Limb (tissue), 2 donors: Measurements from ENCODE around the gene L3MBTL3.
A peak's percentile ranks its signal among the peaks of the same experiment; 100 is the strongest.

Experiments
- DNase-seq, 2 donors: peaks; one replicate each; pipeline ENCODE4 v3.0.0-alpha.2; 2016; ENCODE audit errors: extremely low spot score in 2 of 2

L3MBTL3 gene

DNA sequence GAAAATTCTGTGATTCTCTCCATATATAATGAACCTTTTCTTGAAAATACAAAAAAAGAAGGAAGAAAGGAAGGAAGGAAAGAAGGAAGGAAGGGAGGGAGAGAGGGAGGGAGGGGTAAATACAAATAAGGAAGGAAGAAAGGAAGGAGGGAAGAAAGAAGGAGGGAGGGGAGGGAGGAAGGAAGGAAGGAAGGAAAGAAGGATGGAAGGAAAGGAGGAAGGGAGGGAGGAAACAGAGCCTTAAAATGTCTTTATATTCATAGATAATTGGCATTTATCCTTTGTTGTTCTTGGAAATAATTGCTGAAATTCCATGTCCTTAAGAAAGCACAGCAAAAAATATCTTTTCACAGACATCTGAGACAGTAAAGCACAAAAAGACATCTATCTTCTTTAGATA, 164.1 kb downstream of the L3MBTL3 start:
- DNase-seq: no peak

DNA sequence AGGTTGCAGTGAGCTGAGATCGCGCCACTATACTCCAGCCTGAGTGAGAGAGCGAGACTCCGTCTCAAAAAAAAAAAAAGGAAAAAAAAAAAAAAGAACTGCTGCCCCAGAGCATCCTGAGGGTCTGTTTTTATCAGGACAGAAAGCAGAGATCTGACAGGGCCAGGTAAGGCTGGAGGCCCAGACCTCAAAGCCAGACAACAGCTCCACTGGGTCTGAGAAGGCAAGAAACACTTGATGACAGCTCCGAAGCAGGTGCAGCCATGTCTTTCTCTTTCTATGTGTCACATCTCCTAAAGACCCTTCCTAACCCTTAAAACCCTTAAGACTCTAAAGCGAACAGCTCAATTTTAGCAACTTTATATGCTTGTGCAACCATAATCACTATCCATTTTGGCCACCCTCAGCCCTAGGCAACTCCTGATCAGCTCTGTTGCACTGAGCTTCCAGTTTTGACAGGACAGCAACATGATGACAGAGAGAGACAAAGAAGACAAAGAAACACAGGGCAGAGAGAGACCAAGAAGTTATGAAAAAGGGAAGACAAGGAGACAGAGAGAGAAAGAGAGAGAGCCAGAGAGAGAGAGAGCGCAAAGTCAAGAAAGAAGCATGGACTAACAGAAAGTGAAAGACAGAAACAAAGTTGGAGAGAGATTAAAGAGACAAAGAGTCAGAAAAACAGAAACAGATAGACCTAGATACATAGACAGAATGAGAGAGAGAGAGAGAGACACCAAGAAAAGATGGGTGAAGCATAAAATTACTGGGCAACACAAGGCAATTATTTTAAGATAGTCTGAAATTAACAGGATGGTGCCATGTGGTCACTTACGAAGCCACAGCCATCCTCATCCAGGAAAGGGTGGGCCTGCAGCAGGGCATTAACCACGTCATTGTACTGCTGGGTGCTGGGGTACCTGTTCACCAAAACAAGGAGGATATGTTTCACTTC, 165.2 kb downstream of the L3MBTL3 start:
- no peak for DNase-seq

DNA sequence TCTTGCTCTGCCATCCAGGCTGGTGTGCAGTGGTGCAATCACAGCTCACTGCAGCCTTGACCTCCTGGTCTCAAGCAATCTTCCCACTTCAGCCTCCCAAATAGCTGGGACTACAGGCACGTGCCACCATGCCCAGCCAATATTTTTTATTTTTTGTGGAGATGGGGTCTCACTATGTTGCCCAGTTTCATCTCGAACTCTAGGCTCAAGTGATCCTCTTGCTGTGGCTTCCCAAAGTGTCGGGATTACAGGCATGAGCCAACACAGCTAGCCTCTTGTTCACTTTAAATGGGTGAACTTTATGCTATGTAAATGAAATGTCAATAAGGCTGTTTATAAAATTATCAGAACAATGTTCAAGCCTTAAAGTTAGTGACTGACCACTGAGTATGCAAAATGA, 167.3 kb downstream of the L3MBTL3 start:
- no peak for DNase-seq

DNA sequence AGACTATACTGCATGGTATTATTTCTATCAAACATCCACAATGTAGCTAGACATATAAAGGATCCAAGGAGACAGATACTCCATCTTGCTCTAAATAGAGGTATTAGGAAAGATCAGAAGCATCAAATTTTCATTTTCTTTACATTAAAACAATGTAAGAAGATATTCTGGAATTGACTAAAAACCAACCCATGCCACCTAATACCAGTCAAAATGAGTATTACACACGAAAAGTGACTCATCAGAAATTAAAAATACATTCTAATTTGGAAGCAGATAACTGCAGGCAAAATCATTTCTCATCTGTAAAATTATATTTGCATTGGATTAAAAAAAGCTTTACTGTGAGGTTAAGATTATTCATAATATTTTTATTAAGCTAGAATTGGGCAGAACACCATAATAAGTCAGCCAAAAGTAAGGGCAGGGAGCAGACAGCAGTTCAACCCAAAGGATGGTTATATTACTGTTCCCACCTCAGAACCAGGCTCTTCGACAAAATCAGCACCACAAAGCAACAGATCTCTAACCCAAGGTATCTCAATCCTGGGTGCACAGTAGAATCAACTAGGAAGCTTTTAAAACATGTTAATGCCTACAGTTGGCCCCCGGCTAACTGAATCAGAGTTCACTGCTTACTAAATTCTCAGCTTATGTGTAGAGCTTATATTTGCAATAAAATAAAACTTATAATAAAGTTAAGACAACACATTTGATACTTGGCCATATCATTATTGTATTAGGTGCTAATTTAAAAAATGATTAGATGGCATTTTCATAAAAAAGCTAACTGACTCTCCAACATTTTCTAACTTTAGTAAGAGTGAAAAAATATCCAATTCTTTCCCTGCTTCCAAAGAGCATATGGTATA, 169.2 kb downstream of the L3MBTL3 start:
- no peak for DNase-seq

DNA sequence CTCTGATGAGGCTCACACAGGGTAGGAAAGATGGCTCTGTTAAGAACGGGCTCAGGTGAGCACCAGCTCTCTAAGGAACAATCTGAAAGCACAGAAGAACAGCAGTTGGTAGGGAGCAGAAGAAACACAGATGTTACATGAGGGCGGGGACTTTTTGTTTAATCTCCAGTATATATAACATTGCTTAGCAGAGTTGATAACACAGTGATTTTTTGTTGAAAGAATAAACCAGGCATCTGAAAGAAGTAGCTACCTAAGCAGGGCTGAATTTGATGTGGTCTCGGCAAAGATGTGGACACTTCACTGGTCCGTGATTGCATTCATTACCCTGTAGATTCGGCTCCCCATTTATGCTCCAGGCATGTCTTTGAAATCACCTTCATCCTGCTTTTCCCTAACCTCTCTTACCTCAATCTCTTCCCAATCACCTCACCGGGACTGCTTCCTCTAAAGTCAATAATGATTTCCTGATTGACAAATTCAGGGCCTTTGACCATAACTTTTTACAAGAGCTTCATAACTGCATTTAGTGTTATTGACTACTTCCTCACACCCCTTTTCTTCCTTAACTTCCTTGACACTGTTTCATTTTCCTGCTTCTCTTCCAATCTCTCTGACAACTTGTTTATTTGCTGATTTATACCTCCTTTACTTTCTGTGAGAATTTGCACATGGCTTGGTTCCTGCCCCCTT, 170.0 kb downstream of the L3MBTL3 start:
- DNase-seq: no peak

DNA sequence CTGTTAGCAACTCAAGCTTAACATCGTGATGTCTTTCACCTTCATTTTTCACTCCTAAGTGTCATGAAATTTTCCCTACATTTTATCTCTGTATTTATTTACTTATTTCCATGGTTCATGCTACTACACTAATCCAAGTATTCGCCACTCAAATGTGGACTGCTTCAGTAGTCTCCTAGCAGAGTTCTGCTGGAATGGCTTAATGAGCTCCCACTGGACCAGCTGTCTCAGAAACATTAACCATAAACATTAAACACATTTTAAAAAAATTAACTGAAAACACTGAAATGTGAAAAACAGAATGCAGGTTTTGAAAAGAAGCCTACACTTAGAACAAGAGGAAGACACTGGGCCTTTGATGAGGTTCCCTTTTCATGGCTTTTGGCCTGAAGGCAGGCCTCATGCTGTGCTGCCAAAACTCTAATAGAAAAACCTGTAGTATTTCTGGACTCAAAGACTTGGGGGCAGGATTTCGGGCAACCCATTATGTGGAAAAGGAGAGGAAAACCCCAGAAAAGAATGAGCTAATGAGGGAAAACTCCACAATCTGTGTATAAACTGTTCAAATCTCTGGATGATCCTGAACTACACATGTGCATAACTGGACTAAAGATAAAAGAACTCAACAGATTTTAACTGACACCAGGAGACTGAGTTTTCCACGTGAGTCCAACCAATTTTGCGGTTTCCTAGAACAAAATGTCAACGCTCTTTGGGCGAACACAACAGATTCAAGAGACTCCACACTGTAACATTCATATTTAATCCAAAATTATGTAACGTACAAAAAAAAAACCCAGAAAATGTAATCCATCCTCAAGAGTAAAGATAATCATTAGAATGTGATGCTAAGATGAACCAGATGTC, 171.4 kb downstream of the L3MBTL3 start:
- DNase-seq: peak in 1 of 2 donors; percentile 50
